Activated gamma-delta T cell treated with anti-CD3 and anti-CD28 coated beads, Interleukin-2, amount 50 U/mL, for 16 hours (primary cell): Measurements from ENCODE around the gene SSNA1.

ENCODE experiments used
- DNase-seq: peaks from one replicate; pipeline ENCODE4 v3.0.0-alpha.2; 2020; ENCODE audit warnings: low read depth

Gene SSNA1

GRCh38 chr9:137221506-137222111, 33.1 kb downstream of the SSNA1 start:
- no peak for DNase-seq

DNA sequence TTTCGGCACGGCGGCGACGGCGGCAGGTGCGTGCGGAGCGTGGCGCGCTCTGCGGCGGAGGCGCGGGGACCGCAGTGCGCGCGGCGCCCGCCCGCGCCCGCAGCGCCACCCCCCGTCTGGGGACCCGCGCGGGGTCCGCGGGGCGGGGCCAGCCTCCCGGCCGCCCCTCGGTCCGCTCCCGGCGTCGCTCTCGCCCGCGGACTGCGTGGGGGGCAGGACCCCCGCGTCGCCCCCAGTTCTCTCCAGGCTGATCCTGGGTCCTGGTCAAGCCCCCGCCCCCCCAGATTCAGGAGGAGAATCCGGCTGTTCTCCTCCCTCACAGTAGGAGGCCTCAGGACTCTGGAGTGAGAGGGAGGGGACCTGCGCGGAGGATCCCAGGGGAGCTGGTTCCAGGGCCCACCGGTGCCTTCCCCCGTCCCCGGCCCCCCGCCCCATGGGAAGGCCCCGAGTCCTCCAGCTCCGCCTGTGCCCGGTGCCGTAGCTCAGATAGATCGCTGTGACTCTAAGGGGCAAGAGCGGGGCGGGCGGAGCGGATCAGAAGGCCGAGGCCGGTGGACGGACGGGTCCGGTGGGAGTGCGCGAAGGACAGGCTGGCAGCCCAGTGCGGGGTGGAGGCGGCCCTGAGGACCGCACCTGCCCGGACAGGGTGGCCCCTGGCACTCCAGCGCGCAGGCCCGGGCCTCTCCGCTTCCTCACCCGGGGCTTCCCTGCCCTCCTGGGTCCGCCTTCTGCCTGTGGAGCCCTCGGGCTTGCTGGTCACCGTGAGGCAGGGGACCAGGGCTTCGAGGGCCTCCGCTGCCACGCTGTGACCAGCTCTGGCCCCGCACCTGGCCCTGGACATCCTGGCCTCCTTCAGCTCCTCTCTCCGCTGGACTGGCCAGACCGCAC, 34.0 kb downstream of the SSNA1 start, which contains the start of gene RNF208:
RNF208 (minus strand) TSS at position 51 of the 888 bp plus-strand sequence. CDS start 1,028 bp downstream, outside the sequence.
- DNase-seq: no peak

GRCh38 chr9:137223078-137223970, 34.8 kb downstream of the SSNA1 start:
- peak; percentile 96 for DNase-seq

DNA sequence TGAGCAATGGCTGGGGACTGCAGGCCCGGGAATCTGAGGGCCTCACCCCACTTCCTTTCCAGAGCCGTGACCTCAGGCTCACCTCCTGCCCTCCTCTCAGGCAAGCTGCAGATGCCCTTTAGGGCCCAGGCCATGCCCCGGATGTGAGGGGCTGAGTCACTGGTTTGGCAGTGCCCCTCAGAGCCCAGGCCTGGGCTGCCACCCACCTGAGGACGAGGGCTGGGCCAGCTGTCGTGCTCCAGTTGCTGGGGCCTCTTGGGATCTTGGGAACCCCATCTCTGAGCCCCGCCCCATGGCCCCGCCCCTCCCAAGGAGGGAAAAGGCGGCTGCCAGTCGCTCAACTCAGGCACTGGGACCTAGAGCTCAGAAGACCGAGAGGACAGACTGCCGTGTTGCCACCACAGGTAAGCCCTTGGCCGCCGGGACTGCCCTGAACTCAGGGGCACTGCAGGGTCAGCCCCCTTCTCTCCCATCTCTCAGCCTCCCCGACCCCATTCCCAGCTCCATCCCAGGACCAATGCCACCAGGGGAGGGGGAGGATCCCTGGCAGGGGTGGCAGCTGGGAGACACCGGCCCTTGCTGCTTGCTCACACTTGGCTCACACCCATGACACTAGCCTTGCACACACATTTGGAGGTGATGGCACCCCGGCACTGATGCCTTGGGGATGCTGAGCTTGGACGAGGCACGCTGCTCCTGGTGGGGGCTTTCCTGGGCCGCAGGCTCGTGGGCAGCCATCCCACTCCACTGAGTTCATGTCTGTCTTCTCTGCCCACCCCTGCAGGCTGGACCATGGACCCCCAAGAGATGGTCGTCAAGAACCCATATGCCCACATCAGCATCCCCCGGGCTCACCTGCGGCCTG, 36.6 kb downstream of the SSNA1 start, which contains the start of gene CYSRT1:
CYSRT1 (plus strand) TSS at position 345 of the 865 bp plus-strand sequence; CDS start at position 793, 448 bp downstream.
- no peak for DNase-seq

- DNase-seq: no peak
Measured at GRCh38 chr9:137225699-137226331, 37.3 kb downstream of the SSNA1 start.

GRCh38 chr9:137226338-137227053, 38.0 kb downstream of the SSNA1 start:
- DNase-seq: no peak

DNA sequence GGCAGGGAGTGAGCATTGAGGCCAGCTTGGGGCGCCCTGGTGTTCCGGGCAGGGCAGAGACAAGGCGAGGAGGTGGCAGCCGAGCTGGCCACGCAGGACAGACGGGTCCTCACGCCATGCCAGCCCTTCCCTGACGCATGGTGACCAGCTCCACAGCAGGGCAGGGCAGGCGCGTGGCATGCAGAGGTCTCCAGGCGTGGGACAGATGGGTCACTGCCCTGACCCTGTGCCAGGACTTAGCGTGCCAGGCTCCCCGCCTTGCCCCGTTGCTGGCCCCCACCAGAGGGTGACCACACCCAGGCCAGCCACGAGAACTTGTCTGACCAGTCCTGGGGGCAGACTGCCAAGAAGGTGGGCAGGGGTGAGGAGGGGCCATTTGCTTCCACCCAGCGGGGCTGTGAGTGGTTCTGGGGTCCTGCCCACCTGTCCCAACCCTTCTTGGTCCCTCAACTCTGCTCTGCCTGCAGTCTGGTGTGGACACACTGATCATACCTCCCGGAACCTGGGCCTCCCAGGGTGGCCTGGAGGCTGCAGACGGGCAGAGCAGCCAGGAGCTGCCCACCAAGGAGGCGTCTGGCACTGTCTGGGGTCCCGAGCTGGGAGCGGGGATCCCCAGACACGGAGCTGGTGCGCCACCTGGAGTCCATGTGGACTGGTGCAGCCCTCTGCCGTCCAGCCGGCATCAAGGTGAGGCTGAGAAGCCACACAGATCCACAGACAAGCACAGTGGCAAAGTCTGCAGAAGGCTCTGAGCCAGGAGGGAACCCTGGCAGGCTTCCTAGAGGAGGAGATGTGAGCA, 38.8 kb downstream of the SSNA1 start, which contains the start of gene RNF224:
RNF224 (plus strand) TSS at position 449 of the 799 bp plus-strand sequence. CDS start 834 bp downstream, outside the sequence.
- peak; percentile 72 for DNase-seq

GRCh38 chr9:137227853-137228505, 39.5 kb downstream of the SSNA1 start:
- DNase-seq: no peak

- DNase-seq: no peak
Measured at GRCh38 chr9:137228506-137228967, 40.1 kb downstream of the SSNA1 start.

DNA sequence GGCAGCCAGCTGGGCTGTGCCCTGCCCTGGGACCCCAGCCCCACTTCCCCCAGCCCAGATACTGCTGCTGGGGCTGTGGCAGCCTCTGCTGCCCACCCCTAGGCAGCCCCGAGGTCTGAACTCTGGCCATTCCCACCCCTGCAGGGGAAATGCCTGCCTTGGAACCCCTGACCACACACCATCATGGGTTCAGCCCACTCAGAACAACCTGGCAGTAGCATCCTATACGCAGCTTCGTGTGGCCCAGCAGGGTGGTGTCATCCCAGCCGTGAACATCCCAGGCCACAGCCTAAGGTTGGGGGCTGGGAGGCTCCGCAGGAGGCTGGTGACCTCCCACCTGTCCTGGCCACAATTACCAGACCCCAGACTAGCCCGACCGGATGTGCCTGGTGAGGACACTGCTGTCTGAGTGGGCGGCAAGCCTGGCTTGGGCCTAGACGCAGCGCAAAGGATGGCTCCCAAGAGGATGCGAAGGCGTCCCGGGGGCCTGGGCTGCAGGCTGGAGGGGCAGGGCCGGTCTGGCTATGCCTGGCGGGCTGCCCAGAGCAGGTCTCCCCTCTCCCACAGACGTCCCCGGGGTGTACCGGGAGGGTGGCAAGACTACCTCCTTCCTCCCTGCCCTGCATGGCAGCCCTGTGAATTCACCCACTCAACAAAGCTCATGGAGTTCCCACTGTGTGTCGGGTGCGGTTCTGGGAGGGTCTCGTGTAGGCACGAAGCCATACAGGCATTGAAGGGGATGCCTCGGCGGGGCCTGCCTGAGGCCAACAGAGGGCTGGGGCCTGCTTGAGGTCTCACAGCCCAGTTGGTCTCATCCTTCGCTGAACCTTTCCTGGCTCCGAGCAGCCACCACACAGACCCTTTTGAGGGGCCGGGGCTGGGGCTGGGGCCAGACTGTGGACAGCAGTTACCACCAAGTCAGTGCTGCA, 40.8 kb downstream of the SSNA1 start:
- DNase-seq: no peak

GRCh38 chr9:137229903-137230704, 41.6 kb downstream of the SSNA1 start:
- no peak for DNase-seq

DNA sequence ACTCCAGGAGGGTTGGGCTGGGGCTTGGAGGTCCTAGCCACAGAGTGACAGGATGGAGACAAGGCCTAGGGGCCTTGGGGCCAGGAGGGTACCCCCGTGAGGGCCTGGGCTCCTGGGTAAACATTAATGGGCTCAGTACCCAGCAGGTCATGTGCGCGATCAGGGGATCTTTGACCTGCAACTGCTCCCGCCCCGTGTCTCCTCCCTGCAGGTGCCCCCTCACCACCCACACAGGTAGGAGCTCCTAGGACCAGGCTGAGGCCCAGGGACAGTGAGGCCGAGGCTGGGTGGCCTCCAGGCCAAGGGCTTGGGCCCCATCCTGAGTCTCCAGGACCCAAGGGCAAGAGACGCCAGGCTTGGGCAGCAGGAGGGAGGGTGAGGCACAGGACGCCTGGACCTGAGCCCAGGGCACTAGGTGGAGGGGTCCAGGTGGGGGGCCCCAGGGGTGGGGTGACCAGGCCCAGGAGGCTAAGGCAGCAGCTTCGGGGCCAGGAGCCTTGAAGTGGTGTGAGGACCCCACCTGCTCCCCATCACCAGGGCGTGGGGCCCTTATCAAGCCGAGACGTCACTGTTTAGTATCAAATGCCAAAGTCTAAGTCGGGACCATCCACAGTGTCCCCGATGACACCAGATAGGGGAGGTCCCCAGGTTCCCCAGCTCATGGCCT, 42.4 kb downstream of the SSNA1 start, which contains the start of gene SLC34A3:
SLC34A3 (plus strand) TSS at position 197 of the 667 bp plus-strand sequence. CDS start 802 bp downstream, outside the sequence.
- no peak for DNase-seq

- DNase-seq: no peak
Measured at GRCh38 chr9:137231372-137232039, 43.0 kb downstream of the SSNA1 start.

- DNase-seq: no peak
Measured at GRCh38 chr9:137232101-137232500, 43.6 kb downstream of the SSNA1 start.

DNA sequence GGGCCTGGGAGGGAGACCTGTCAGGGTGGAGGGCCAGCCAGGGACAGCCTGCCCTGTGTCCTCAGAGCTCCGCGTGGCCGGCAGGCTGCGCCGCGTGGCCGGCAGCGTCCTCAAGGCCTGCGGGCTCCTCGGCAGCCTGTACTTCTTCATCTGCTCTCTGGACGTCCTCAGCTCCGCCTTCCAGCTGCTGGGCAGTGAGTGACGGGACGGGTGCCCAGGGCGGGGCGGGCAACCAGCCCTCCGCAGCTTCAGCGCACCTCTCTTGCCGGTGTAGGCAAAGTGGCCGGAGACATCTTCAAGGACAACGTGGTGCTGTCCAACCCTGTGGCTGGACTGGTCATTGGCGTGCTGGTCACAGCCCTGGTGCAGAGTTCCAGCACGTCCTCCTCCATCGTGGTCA, 44.0 kb downstream of the SSNA1 start:
- DNase-seq: no peak
